HEK293T (cell line): Measurements from ENCODE around the gene SLITRK3.

ENCODE experiments used
- ELF4 ChIP-seq: fragments of 450-650 bp; IDR thresholded peaks from 2 replicates; pipeline ENCODE4 v1.6.1; 2017; ENCODE audit warnings: antibody characterized with exemption
- FOXK2 ChIP-seq: fragments of 450-650 bp; IDR thresholded peaks from 2 replicates; pipeline ENCODE4 v1.6.1; 2016; ENCODE audit warnings: mild to moderate bottlenecking
- FOXM1 ChIP-seq: fragments of 450-650 bp; IDR thresholded peaks from 2 replicates; pipeline ENCODE4 v1.6.1; 2017; ENCODE audit warnings: mild to moderate bottlenecking, borderline replicate concordance
- HDGF ChIP-seq: fragments of 450-650 bp; IDR thresholded peaks from 2 replicates; pipeline ENCODE4 v1.6.1; 2017; ENCODE audit warnings: antibody characterized with exemption, borderline replicate concordance
- SP1 ChIP-seq: fragments of 450-650 bp; IDR thresholded peaks from 2 replicates; pipeline ENCODE4 v1.6.1; 2017
- SUZ12 ChIP-seq: fragments of 450-650 bp; IDR thresholded peaks from 2 replicates; pipeline ENCODE4 v1.6.1; 2016; ENCODE audit warnings: mild to moderate bottlenecking
- TARDBP ChIP-seq: fragments of 450-650 bp; IDR thresholded peaks from 2 replicates; pipeline ENCODE4 v1.6.1; 2016

GRCh38 chr3:165212580-165212979 lies 16.4 kb upstream of the SLITRK3 start:
- TF ChIP-seq TARDBP (no peak), HDGF (no peak), ELF4 (no peak), FOXM1 (no peak), SUZ12 (no peak), SP1 (no peak), FOXK2 (no peak)
